HCT116 (cell line): ENCODE results near the gene PTPRF. TPM values are rescaled to one million over a fixed set of nuclear protein-coding genes. Genes with fewer than 3 reads are reported as not detected.

Experiments used
- ATAC-seq: fragments of 200-7000 bp; cut with Tn5 transposase; 2 replicates; pipeline ENCODE4 v1.9.1; 2020; ENCODE audit warnings: mild to moderate bottlenecking, moderate library complexity
- BruUV-seq: library from RNA; stranded (reverse); fragments of 400-500 nt; replicated peaks from 2 replicates; lab custom pipeline; 2021; lab: Mats Ljungman, UMichigan
- CTCF ChIA-PET: fragments of 300-600 bp; sonication (Branson Sonifier 250); formaldehyde crosslinking; loops from one replicate; lab custom pipeline; 2021; ENCODE audit warnings: antibody characterized with exemption; lab: Charles Lee
- POLR2A ChIA-PET: fragments of 300-600, 350-600 bp; sonication (Branson Sonifier 250); formaldehyde crosslinking; loops from one replicate; lab custom pipeline; 2021; ENCODE audit warnings: antibody characterized with exemption; lab: Charles Lee
- RAD21 ChIA-PET, 2 experiments: fragments of 300-600 bp; sonication (Branson Sonifier 250); formaldehyde crosslinking; loops; one replicate each; lab custom pipeline; 2023; ENCODE audit warnings: low total read pairs in 2 of 2; ENCODE audit not compliant: uncharacterized antibody in 2 of 2, unreplicated experiment in 2 of 2, low non-redundant PET in 1 of 2; lab: Charles Lee
- DNase-seq: peaks from one replicate; pipeline ENCODE4 v3.0.0-alpha.2; 2010; ENCODE audit warnings: low read depth, low spot score
- H2AFZ ChIP-seq: fragments of 200-600 bp; shearing (Covaris generic), sonication (generic); 2 replicates; pipeline ENCODE4 v1.6.1; 2017; ENCODE audit warnings: low read depth, mixed run types, mixed read lengths, antibody characterized with exemption, low read length; ENCODE audit not compliant: poor library complexity, severe bottlenecking
- H3K27ac ChIP-seq: 2 replicates; pipeline ENCODE4 v1.5.1; 2012; ENCODE audit warnings: low read depth, low read length
- H3K27me3 ChIP-seq: fragments of 200-600 bp; sonication (generic); 2 replicates; pipeline ENCODE4 v1.6.1; 2016; ENCODE audit warnings: mixed run types, low read length, mixed read lengths; ENCODE audit not compliant: insufficient read depth
- H3K36me3 ChIP-seq, 2 experiments: fragments of 200-500 bp in 1 of 2; fragments of 200-600 bp in 1 of 2; sonication (Bioruptor generic) in 1 of 2; sonication (generic) in 1 of 2; 2 replicates each; pipeline versions ENCODE4 v1.5.1 to v1.6.1; 2014 to 2016; ENCODE audit warnings: low read length in 2 of 2, inconsistent platforms in 1 of 2, mixed read lengths in 1 of 2, mixed run types in 1 of 2; ENCODE audit not compliant: insufficient read depth in 2 of 2, control insufficient read depth in 1 of 2
- H3K4me1 ChIP-seq, 2 experiments: fragments of 200-600 bp in 1 of 2; sonication (generic) in 1 of 2; 2 replicates each; pipeline versions ENCODE4 v1.5.1 to v1.6.1; 2012 to 2017; ENCODE audit warnings: low read length in 2 of 2, inconsistent platforms in 1 of 2, mild to moderate bottlenecking in 1 of 2, mixed read lengths in 1 of 2, mixed run types in 1 of 2, moderate library complexity in 1 of 2; ENCODE audit not compliant: insufficient read depth in 2 of 2, control insufficient read depth in 1 of 2
- H3K4me2 ChIP-seq: fragments of 200-600 bp; sonication (generic); 2 replicates; pipeline ENCODE4 v1.6.1; 2017; ENCODE audit warnings: mixed run types, low read length, mixed read lengths
- H3K4me3 ChIP-seq, 2 experiments: fragments of 200-600 bp in 1 of 2; sonication (generic) in 1 of 2; replicated peaks in 1 of 2; 2 replicates each; pipeline ENCODE4 v1.5.1; 2011 to 2016; ENCODE audit warnings: low read length in 2 of 2, control low read depth in 1 of 2, low read depth in 1 of 2, mild to moderate bottlenecking in 1 of 2, mixed read lengths in 1 of 2, mixed run types in 1 of 2
- H3K79me2 ChIP-seq: fragments of 200-600 bp; sonication (generic); 2 replicates; pipeline ENCODE4 v1.6.1; 2017; ENCODE audit warnings: mild to moderate bottlenecking, mixed run types, low read length, moderate library complexity, mixed read lengths; ENCODE audit not compliant: insufficient read depth
- H3K9ac ChIP-seq: fragments of 200-600 bp; sonication (generic); 2 replicates; pipeline ENCODE4 v1.6.1; 2016; ENCODE audit warnings: low read length, mixed read lengths
- H3K9me2 ChIP-seq: fragments of 200-600 bp; sonication (generic), shearing (Covaris generic); 2 replicates; pipeline ENCODE4 v1.6.1; 2017; ENCODE audit warnings: mixed run types, mild to moderate bottlenecking, moderate library complexity; ENCODE audit not compliant: insufficient read depth
- H3K9me3 ChIP-seq, 2 experiments: fragments of 200-500 bp in 1 of 2; fragments of 200-600 bp in 1 of 2; sonication (Bioruptor generic) in 1 of 2; sonication (generic) in 1 of 2; 2 replicates each; pipeline ENCODE4 v1.6.1; 2014 to 2017; ENCODE audit warnings: low read length in 2 of 2, mixed read lengths in 2 of 2, inconsistent platforms in 1 of 2, low read depth in 1 of 2, mild to moderate bottlenecking in 1 of 2, mixed run types in 1 of 2, moderate library complexity in 1 of 2; ENCODE audit not compliant: control insufficient read depth in 1 of 2, insufficient read depth in 1 of 2
- H4K20me1 ChIP-seq: fragments of 200-600 bp; sonication (generic), shearing (Covaris generic); 2 replicates; pipeline ENCODE4 v1.6.1; 2017; ENCODE audit warnings: mixed run types, mild to moderate bottlenecking, moderate library complexity; ENCODE audit not compliant: insufficient read depth
- CBX3 ChIP-seq: IDR thresholded peaks from 2 replicates; pipeline ENCODE4 v1.6.1; 2012; ENCODE audit warnings: low read depth
- CEBPB ChIP-seq: IDR thresholded peaks from 2 replicates; pipeline ENCODE4 v1.6.1; 2012; ENCODE audit warnings: low read depth
- CTCF ChIP-seq, 3 experiments: fragments of 200-600 bp in 1 of 3; sonication (generic) in 1 of 3; IDR thresholded peaks in 2 of 3; conservative IDR thresholded peaks in 1 of 3; 2 replicates each; pipeline ENCODE4 v1.5.1; 2012 to 2017; ENCODE audit warnings: low read depth in 2 of 3, low read length in 2 of 3, antibody characterized with exemption in 1 of 3, borderline replicate concordance in 1 of 3, control low read depth in 1 of 3, mild to moderate bottlenecking in 1 of 3, mixed read lengths in 1 of 3, mixed run types in 1 of 3, moderate library complexity in 1 of 3; ENCODE audit not compliant: insufficient read depth in 1 of 3
- EGR1 ChIP-seq: IDR thresholded peaks from 2 replicates; pipeline ENCODE4 v1.6.1; 2012; ENCODE audit warnings: low read depth
- ELF1 ChIP-seq: IDR thresholded peaks from 2 replicates; pipeline ENCODE4 v1.6.1; 2012; ENCODE audit warnings: low read depth, borderline replicate concordance
- EZH2phosphoT487 ChIP-seq: fragments of 200-600 bp; IDR thresholded peaks from 2 replicates; pipeline ENCODE4 v1.6.1; 2018; ENCODE audit warnings: antibody characterized with exemption, borderline replicate concordance
- JUND ChIP-seq: IDR thresholded peaks from 2 replicates; pipeline ENCODE4 v1.6.1; 2012
- POLR2A ChIP-seq: IDR thresholded peaks from 2 replicates; pipeline ENCODE4 v1.7.0; 2011; ENCODE audit warnings: borderline replicate concordance; ENCODE audit not compliant: insufficient read depth, insufficient read length; ENCODE audit errors: extremely low read depth
- SIN3A ChIP-seq: IDR thresholded peaks from 2 replicates; pipeline ENCODE4 v1.6.1; 2012; ENCODE audit warnings: low read depth
- YY1 ChIP-seq: IDR thresholded peaks from 2 replicates; pipeline ENCODE4 v1.6.1; 2011; ENCODE audit warnings: low read length, low read depth, moderate library complexity, mild to moderate bottlenecking; ENCODE audit not compliant: insufficient replicate concordance; ENCODE audit errors: extremely low read depth
- intact Hi-C: fragments of 100-400 bp; cut with micrococcal nuclease; formaldehyde crosslinking; loops from 2 replicates; pipeline ENCODE4 v1.10.0; 2022
- total RNA-seq: library from RNA; stranded (reverse); gene quantifications from one replicate; pipeline ENCODE4 v1.2.1, GENCODE V29; 2021; ENCODE audit not compliant: unreplicated experiment
- TF ChIP-seq, protein P1 (sequence below): IDR thresholded peaks from 2 replicates; pipeline ENCODE4 v1.6.1; 2012

Gene PTPRF
- total RNA-seq, 1 experiment from 2014 or later, result 224 TPM

DNA sequence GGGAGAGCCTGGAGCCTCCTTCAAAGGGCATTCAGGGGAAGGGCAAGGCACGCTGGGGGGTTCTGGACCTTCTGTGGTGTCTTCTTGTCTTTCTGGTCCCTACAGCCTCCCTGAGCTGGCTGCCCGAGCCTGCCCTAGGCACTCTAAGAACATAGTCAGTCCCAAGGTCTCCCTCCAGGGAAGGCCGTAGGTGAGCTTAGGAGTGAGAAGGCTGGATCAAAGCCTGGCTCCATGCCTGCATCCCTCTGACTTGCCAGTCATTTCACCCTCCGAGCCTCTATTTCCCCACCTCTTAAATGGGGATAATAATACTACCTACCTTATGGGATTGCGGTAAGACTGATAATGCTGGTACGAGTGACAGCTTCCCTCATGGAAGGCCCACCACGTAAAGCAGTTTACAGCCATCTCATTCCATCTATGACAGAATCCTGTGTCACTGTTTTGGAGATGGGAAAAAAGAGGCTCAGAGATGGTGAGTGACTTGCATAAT lies 20.8 kb downstream of the PTPRF start:
- Histone ChIP-seq H3K79me2 (peaks cover 74% of the 10 kb centered on the region), H3K27ac (no peak overlapping the region; the same call in 1 of the 2 replicates), H3K36me3 (peaks cover 10 to 64% of the 10 kb centered on the region in 2 experiments; a peak in 3 of 4 replicates), H3K9ac (no peak overlapping the region), H4K20me1 (peaks cover 5% of the 10 kb centered on the region; the same call in 1 of the 2 replicates), H3K9me3 (no peaks in the 10 kb centered on the region), H3K4me1 (peaks cover 37 to 52% of the 10 kb centered on the region in 2 experiments), H3K9me2 (no peaks in the 10 kb centered on the region), H3K4me2 (no peak overlapping the region), H2AFZ (no peak overlapping the region), H3K27me3 (no peaks in the 10 kb centered on the region), H3K4me3 (no peak overlapping the region)
- ChIA-PET POLR2A (no interaction called here), CTCF (no interaction called here), RAD21 (interaction anchor here in 1 of 2 experiments (0.7 kb wide), 1 partner anchor 313 kb away, joined by 3 read pairs; no protein-coding TSS in a partner anchor)
- ATAC-seq (no peak), DNase-seq (no peak)
- intact Hi-C loops, result loop anchor here (5.0 kb wide), 1 partner anchor 91 kb away; no protein-coding TSS in a partner anchor
- no TSS peak for BruUV-seq
- TF ChIP-seq CBX3 (no peak), CEBPB (no peak), YY1 (no peak), SIN3A (no peak), EZH2phosphoT487 (no peak), JUND (no peak), ELF1 (no peak)
- TF ChIP-seq, protein P1, sequence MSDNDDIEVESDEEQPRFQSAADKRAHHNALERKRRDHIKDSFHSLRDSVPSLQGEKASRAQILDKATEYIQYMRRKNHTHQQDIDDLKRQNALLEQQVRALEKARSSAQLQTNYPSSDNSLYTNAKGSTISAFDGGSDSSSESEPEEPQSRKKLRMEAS, result no peak

DNA sequence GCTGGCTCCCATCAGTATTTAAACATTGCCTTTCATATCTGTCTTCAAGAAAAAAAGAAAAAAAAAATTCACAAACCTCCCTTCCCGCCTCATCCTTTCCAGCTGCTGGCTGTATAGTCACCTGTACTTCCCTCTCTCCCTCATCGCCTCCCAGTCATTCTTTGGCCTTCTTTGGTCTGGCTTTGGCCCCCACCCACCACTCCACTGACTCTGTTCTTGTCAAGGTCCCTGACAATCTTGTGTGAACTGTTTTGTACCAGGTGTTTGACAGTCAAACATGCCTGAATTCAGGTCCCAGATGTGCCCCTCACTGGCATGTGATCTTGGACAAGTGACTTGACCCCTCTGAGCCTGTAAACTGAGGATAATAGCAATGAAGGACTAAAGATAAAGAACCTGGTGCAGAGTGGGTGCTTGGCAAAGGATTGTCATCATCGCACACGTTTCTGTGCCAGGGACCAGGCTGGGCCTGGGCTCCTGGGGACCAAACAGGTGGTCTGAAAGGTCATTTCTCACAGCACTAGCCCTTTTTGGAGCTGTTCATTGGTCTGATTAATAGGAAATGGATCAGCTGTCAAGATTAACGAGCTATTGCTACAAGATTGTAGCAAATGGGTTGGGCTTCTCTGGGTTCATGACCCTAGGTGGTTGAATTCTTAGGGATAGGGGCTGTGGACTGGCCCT lies 21.5 kb downstream of the PTPRF start:
- H4K20me1 ChIP-seq, result peaks cover 5% of the 10 kb centered on the region; the same call in 1 of the 2 replicates
- no peak overlapping the region for H3K4me3 ChIP-seq
- no peaks in the 10 kb centered on the region for H3K27me3 ChIP-seq
- no peak overlapping the region for H2AFZ ChIP-seq
- RAD21 ChIA-PET, result no interaction called here
- no peak overlapping the region for H3K27ac ChIP-seq
- no peaks in the 10 kb centered on the region for H3K9me3 ChIP-seq
- H3K9me2 ChIP-seq, result no peaks in the 10 kb centered on the region
- no peak overlapping the region for H3K4me2 ChIP-seq
- no peak for ATAC-seq
- intact Hi-C loops, result loop anchor here (5.0 kb wide), 1 partner anchor 90 kb away; no protein-coding TSS in a partner anchor
- H3K36me3 ChIP-seq, result peaks cover 13 to 66% of the 10 kb centered on the region in 2 experiments; a peak in 3 of 4 replicates
- no peak overlapping the region for H3K9ac ChIP-seq
- CTCF ChIA-PET, result no interaction called here
- BruUV-seq, result no TSS peak
- DNase-seq, result no peak
- POLR2A ChIA-PET, result no interaction called here
- H3K4me1 ChIP-seq, result peaks cover 37 to 52% of the 10 kb centered on the region in 2 experiments
- H3K79me2 ChIP-seq, result peaks cover 74% of the 10 kb centered on the region
- TF ChIP-seq, protein P1, result no peak
- no peak for TF ChIP-seq POLR2A
- no peak for TF ChIP-seq CTCF (IDR thresholded peaks at IDR 0.05 in 2 of 3, conservative IDR thresholded peaks at IDR 0.05 in 1 of 3; ENCODE audit: borderline replicate concordance in 1 of 3, insufficient read depth in 1 of 3, low read depth in 2 of 3, low read length in 2 of 3)
- no peak for TF ChIP-seq EZH2phosphoT487
- TF ChIP-seq EGR1, result no peak
